Right atrium auricular region (tissue), 2 donors: ENCODE data around the gene ARL4A. TPM values are rescaled to one million over a fixed set of nuclear protein-coding genes. Genes with fewer than 3 reads are reported as not detected.
"Not testable (repeated sequence)": the region's sequence is repeated elsewhere in the genome, so short reads cannot be mapped to it uniquely, and the experiment has no call there.

Experiments used
- DNase-seq: peaks from one replicate; pipeline ENCODE4 v3.0.0-alpha.2; 2019; ENCODE audit warnings: low spot score
- H3K27ac ChIP-seq, 2 donors: fragments of 200-600 bp; sonication (generic); 1 replicate in 1 of 2; 2 replicates in 1 of 2; pipeline ENCODE4 v1.5.1; 2016 to 2019
- H3K27me3 ChIP-seq, 2 donors: fragments of 200-600 bp; sonication (generic); one replicate each; pipeline versions ENCODE4 v1.5.1 to v1.6.0; 2017 to 2019
- H3K36me3 ChIP-seq: fragments of 200-600 bp; sonication (generic); one replicate; pipeline ENCODE4 v1.5.1; 2016
- H3K4me1 ChIP-seq, 2 donors: fragments of 200-600 bp; sonication (generic); one replicate each; pipeline versions ENCODE4 v1.5.1 to v1.6.0; 2017 to 2019
- H3K4me3 ChIP-seq, 2 donors: fragments of 200-600 bp; sonication (generic); 1 replicate in 1 of 2; 2 replicates in 1 of 2; pipeline ENCODE4 v1.5.1; 2017 to 2019; ENCODE audit warnings: mild to moderate bottlenecking in 1 of 2, moderate library complexity in 1 of 2
- H3K9me3 ChIP-seq, 2 donors: fragments of 200-600 bp; sonication (generic); one replicate each; pipeline ENCODE4 v1.5.1; 2019
- total RNA-seq, 2 donors: library from RNA; depleted of rRNA; stranded (reverse); fragments of >200 nt; gene quantifications; one replicate each; pipeline ENCODE4 v1.1.0, GENCODE V29; 2016
- TF ChIP-seq, protein P1 (sequence below), 2 donors: fragments of 200-600 bp; sonication (generic); IDR thresholded peaks; one replicate each; pipeline ENCODE4 v1.5.1; 2019; ENCODE audit warnings: antibody characterized with exemption in 2 of 2

ARL4A gene
- total RNA-seq, 2 donors from 2014 or later, result 13.3 to 25.0 TPM

DNA sequence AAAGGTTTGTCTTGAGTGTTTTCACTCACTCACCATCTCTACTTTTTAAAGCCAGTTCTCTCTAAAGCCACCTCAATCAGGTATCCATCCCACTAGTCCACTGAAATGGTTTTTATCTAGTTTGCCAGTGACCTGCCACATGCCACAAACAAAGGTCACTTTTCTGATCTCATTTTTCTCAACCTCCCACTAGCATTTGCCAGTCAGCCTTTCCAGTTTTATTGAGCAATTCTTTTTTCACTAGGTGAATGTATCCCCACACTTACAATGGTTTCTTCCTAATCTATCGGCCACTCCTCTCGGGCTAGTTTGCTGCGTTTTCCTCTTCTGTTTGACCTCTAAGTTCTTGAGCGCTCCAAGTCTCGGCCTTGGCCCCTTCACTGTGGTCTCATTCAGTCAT is 44.9 kb upstream of the ARL4A start:
- Histone ChIP-seq H3K4me3 (no peak overlapping the region), H3K4me1 (no peaks in the 10 kb centered on the region), H3K36me3 (no peaks in the 10 kb centered on the region), H3K27me3 (no peaks in the 10 kb centered on the region), H3K9me3 (no peaks in the 10 kb centered on the region), H3K27ac (no peak overlapping the region)
- TF ChIP-seq, protein P1, sequence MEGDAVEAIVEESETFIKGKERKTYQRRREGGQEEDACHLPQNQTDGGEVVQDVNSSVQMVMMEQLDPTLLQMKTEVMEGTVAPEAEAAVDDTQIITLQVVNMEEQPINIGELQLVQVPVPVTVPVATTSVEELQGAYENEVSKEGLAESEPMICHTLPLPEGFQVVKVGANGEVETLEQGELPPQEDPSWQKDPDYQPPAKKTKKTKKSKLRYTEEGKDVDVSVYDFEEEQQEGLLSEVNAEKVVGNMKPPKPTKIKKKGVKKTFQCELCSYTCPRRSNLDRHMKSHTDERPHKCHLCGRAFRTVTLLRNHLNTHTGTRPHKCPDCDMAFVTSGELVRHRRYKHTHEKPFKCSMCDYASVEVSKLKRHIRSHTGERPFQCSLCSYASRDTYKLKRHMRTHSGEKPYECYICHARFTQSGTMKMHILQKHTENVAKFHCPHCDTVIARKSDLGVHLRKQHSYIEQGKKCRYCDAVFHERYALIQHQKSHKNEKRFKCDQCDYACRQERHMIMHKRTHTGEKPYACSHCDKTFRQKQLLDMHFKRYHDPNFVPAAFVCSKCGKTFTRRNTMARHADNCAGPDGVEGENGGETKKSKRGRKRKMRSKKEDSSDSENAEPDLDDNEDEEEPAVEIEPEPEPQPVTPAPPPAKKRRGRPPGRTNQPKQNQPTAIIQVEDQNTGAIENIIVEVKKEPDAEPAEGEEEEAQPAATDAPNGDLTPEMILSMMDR (IDR thresholded peaks at IDR 0.05), result no peak
- no peak for DNase-seq

DNA sequence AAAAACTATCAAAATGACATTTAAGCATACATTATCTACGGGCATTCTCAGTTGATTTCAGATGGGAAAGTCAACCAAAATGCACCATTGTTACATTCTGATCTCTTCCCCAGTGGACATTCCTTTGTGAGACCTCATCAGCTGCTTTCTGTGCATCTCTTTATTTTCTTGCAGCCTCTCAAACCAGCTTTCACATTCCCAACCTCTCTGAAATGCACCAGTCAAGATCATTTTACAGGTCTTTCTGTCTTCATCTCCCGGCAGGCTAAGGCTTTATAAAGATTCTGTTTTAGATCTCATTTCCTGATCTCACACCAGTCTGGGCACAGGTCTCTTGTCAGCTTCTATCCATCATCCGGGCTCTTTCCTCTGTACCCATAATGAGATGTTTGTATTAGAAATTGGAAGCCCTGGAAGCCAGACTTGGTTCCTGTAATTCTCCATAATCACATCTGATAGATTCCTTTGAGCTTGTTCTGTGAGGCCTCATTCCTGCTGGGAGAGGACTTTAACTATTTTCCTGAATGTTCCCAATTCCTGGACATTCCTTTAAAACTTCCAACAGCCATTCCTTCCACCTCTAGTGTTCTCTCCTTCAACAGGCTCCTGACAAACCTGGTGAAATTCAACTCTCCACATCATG is 44.3 kb upstream of the ARL4A start:
- no peak overlapping the region for H3K4me3 ChIP-seq
- no peaks in the 10 kb centered on the region for H3K27me3 ChIP-seq
- H3K36me3 ChIP-seq, result no peaks in the 10 kb centered on the region
- H3K27ac ChIP-seq, result no peak overlapping the region
- H3K9me3 ChIP-seq, result no peaks in the 10 kb centered on the region
- no peak for DNase-seq
- H3K4me1 ChIP-seq, result no peaks in the 10 kb centered on the region
- TF ChIP-seq, protein P1 (IDR thresholded peaks at IDR 0.05), result no peak

DNA sequence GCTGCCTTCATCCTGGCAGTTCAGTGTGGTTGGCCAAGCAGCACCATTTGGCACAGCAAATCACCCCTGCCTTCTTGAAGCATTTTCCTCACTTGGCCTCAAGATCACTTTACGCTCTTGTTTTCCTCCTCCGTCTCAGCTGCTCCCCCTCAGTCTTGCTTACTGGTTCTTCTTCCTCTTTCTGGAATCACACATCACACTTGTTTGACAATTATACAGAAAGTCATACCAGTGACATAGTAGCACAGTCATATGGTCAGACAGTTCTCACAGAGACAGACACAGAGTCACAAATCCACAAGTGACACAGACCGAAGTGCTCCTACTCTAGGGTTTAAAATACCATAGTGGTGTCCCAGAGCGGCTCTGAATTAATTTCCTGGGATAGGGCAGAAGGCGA is 43.8 kb upstream of the ARL4A start:
- H3K27me3 ChIP-seq, result no peaks in the 10 kb centered on the region
- DNase-seq, result no peak
- no peaks in the 10 kb centered on the region for H3K9me3 ChIP-seq
- TF ChIP-seq, protein P1 (IDR thresholded peaks at IDR 0.05), result no peak
- no peak overlapping the region for H3K27ac ChIP-seq
- H3K4me1 ChIP-seq, result no peaks in the 10 kb centered on the region
- no peak overlapping the region for H3K4me3 ChIP-seq
- no peaks in the 10 kb centered on the region for H3K36me3 ChIP-seq

DNA sequence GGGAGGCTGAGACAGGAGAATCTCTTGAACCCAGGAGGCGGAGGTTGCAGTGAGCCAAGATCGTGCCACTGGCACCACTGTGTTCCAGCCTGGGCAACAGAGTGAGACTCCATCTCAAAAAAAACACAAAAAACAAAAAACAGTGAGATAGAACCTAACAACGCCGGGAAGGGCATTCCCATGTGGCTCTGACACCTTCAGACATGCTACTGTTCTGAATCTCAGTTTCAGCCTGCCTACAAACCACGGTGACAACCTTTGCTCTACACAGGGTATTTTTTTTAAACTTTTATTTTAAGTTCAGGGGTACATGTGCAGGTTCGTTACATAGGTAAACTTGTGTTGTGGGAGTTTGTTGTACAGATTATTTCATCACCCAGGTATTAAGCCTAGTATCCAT is 42.2 kb upstream of the ARL4A start:
- H3K36me3 ChIP-seq, H3K27ac ChIP-seq, H3K4me1 ChIP-seq, H3K9me3 ChIP-seq, H3K27me3 ChIP-seq, H3K4me3 ChIP-seq, DNase-seq: not testable (repeated sequence)

DNA sequence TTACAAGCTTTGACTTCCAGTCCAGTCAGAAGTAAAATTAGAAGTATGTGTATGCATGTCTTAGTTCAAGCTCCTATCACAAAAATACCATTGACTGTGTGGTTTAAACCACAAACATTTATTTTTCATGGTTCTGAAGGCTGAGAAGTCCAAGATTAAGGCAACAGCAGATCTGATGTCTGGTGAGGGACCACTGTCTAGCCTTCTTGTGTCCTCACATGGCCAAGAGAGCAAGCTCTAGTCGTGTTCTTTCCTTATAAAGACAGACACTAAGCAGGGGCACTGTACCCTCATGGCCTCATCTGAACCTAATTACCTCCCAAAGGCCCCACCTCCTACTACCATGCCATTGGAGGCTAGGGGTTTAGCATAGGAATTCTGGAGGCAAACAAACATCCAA is 41.3 kb upstream of the ARL4A start:
- Histone ChIP-seq H3K9me3 (no peaks in the 10 kb centered on the region), H3K36me3 (no peaks in the 10 kb centered on the region), H3K27me3 (no peaks in the 10 kb centered on the region), H3K4me1 (no peaks in the 10 kb centered on the region), H3K4me3 (no peak overlapping the region), H3K27ac (no peak overlapping the region)
- TF ChIP-seq, protein P1 (IDR thresholded peaks at IDR 0.05), result no peak
- no peak for DNase-seq

DNA sequence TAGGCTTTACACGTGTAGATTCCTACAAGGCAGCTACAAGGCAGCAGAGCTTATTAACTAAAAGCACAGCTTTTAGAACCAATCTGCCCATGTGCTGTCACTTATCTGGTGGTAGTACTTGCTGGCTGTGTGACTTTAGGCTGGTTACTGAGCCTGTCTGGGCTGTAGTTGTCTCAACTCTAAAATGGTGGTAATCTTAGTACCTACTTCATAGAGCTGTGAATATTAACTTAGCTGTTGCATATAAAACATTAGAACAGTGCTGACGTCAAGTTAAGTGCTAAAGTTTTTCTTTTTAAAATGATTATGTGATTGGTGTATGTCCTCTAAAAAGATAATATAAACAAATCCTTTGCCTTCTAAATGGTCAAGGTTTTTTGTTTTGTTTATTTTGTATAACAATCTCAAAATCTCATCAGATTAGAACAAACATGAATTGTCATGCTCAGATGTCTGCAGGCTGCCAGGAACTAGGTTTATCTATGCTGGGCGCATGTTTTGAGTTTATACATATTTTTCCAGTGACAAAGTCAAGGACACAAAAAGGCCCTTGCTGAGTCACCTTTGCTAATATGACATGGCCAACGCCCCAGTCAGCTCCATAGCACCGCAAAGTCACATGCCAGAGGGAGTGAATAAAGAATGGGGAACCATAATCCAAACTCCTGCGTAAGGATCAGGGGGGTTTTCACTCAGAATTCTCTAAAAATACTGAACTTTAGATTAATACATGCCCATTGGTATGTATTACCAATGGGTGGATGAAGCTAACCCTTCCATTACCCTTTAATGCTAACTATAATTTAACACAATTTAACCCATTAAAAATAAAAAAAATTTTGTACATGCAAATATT is 39.8 kb upstream of the ARL4A start:
- Histone ChIP-seq H3K4me3 (no peak overlapping the region), H3K27ac (no peak overlapping the region), H3K9me3 (no peaks in the 10 kb centered on the region), H3K27me3 (no peaks in the 10 kb centered on the region), H3K4me1 (no peaks in the 10 kb centered on the region), H3K36me3 (no peaks in the 10 kb centered on the region)
- TF ChIP-seq, protein P1 (IDR thresholded peaks at IDR 0.05), result no peak
- no peak for DNase-seq
